ENCODE results near the gene APOLD1. TPM values are rescaled to one million over a fixed set of nuclear protein-coding genes. Genes with fewer than 3 reads are reported as not detected.

Gene APOLD1
- total and polyA plus RNA-seq, 2 of the 8 experiments (the other 6 are each of a cell fraction or from before 2014, with no cell fraction given): 0.12 to 0.71 TPM

GRCh38 chr12:12806784-12807516, 21.5 kb downstream of the APOLD1 start (continued):
- TF ChIP-seq CHD7 (IDR thresholded peaks at IDR 0.05; ENCODE audit: insufficient replicate concordance, low read length): no peak
- TF ChIP-seq KDM1A (IDR thresholded peaks at IDR 0.05; ENCODE audit: borderline replicate concordance, low read length): no peak
- TF ChIP-seq SP4 (IDR thresholded peaks at IDR 0.05; ENCODE audit: low read length): no peak
- TF ChIP-seq TBP (IDR thresholded peaks at IDR 0.05; ENCODE audit: low read depth, low read length): no peak
- no peak for TF ChIP-seq EP300 (IDR thresholded peaks at IDR 0.05; ENCODE audit: borderline replicate concordance in 1 of 2, low read depth in 2 of 2, low read length in 2 of 2)
- TF ChIP-seq SIX5 (IDR thresholded peaks at IDR 0.05; ENCODE audit: low read depth, low read length): no peak
- TF ChIP-seq KDM4A (IDR thresholded peaks at IDR 0.05; ENCODE audit: low read depth, low read length, severe bottlenecking): no peak
- no peak for TF ChIP-seq CHD2 (IDR thresholded peaks at IDR 0.05; ENCODE audit: low read length)
- TF ChIP-seq EGR1 (IDR thresholded peaks at IDR 0.05; ENCODE audit: borderline replicate concordance, low read depth, low read length): no peak
- TF ChIP-seq GTF2F1 (IDR thresholded peaks at IDR 0.05; ENCODE audit: borderline replicate concordance, low read depth, low read length): no peak

Data from H1 (cell line).